Keratinocyte (primary cell): Measurements from ENCODE around the gene ANTXR2. TPM values are rescaled to one million over a fixed set of nuclear protein-coding genes. Genes with fewer than 3 reads are reported as not detected.

Source experiments
- DNase-seq: peaks from one replicate; pipeline ENCODE4 v3.0.0-alpha.2; 2011; ENCODE audit warnings: low read depth, missing footprints, low spot score
- FAIRE-seq: peaks from 2 replicates; lab custom pipeline; 2011; peaks lifted over from hg19 to GRCh38; lab: Jason Lieb, UNC
- H2AFZ ChIP-seq: 2 replicates; pipeline ENCODE4 v1.6.0; 2012; ENCODE audit warnings: low read length, control low read depth, inconsistent platforms; ENCODE audit not compliant: control insufficient read depth
- H3K27ac ChIP-seq: 2 replicates; pipeline ENCODE4 v1.5.1; 2011; ENCODE audit warnings: low read length; ENCODE audit not compliant: control insufficient read depth, insufficient read depth
- H3K27me3 ChIP-seq: 3 replicates; pipeline ENCODE4 v1.6.0; 2011; ENCODE audit warnings: low read length; ENCODE audit not compliant: control insufficient read depth, insufficient read depth; ENCODE audit errors: extremely low read depth
- H3K36me3 ChIP-seq, 2 experiments: 2 replicates in 1 of 2; 3 replicates in 1 of 2; pipeline ENCODE4 v1.5.1; 2011; ENCODE audit warnings: low read length in 2 of 2, mild to moderate bottlenecking in 1 of 2; ENCODE audit not compliant: control insufficient read depth in 2 of 2, insufficient read depth in 2 of 2; ENCODE audit errors: extremely low read depth in 1 of 2
- H3K4me1 ChIP-seq: 3 replicates; pipeline ENCODE4 v1.5.1; 2011; ENCODE audit warnings: low read length; ENCODE audit not compliant: control insufficient read depth, insufficient read depth; ENCODE audit errors: extremely low read depth
- H3K4me2 ChIP-seq: 3 replicates; pipeline ENCODE4 v1.6.0; 2011; ENCODE audit warnings: low read depth, low read length; ENCODE audit not compliant: control insufficient read depth, insufficient read depth; ENCODE audit errors: extremely low read depth
- H3K4me3 ChIP-seq, 3 experiments: fragments of 200-600 bp in 1 of 3; sonication (generic) in 1 of 3; 2 replicates in 2 of 3; 3 replicates in 1 of 3; pipeline ENCODE4 v1.5.1; 2011 to 2016; ENCODE audit warnings: low read length in 3 of 3, mild to moderate bottlenecking in 3 of 3, control low read depth in 2 of 3, inconsistent platforms in 1 of 3, low read depth in 1 of 3, mixed read lengths in 1 of 3, mixed run types in 1 of 3, moderate library complexity in 1 of 3; ENCODE audit not compliant: control insufficient read depth in 2 of 3, insufficient read depth in 2 of 3; ENCODE audit errors: extremely low read depth in 1 of 3
- H3K79me2 ChIP-seq: 2 replicates; pipeline ENCODE4 v1.6.0; 2012; ENCODE audit warnings: low read length; ENCODE audit not compliant: control insufficient read depth, insufficient read depth
- H3K9ac ChIP-seq: 3 replicates; pipeline ENCODE4 v1.6.0; 2011; ENCODE audit warnings: low read length; ENCODE audit not compliant: control insufficient read depth, insufficient read depth; ENCODE audit errors: extremely low read depth
- H3K9me1 ChIP-seq: 3 replicates; pipeline ENCODE4 v1.6.0; 2011; ENCODE audit warnings: low read length; ENCODE audit not compliant: control insufficient read depth, insufficient read depth; ENCODE audit errors: extremely low read depth
- H3K9me3 ChIP-seq: 2 replicates; pipeline ENCODE4 v1.5.1; 2012; ENCODE audit warnings: low read depth, low read length; ENCODE audit not compliant: control insufficient read depth
- H4K20me1 ChIP-seq: 3 replicates; pipeline ENCODE4 v1.6.0; 2011; ENCODE audit warnings: low read length; ENCODE audit not compliant: control insufficient read depth, insufficient read depth; ENCODE audit errors: extremely low read depth
- CTCF ChIP-seq, 3 experiments: IDR thresholded peaks in 1 of 3; conservative IDR thresholded peaks in 1 of 3; optimal IDR thresholded peaks in 1 of 3; 2 replicates in 2 of 3; 3 replicates in 1 of 3; pipeline versions ENCODE3 to v1.5.1; 2011; ENCODE audit warnings: low read length in 3 of 3, mild to moderate bottlenecking in 3 of 3, moderate library complexity in 2 of 3, control low read depth in 1 of 3, inconsistent platforms in 1 of 3; ENCODE audit not compliant: insufficient read depth in 2 of 3; ENCODE audit errors: extremely low read depth in 1 of 3
- EZH2 ChIP-seq: IDR thresholded peaks from one replicate; pipeline ENCODE4 v1.6.1; 2012; ENCODE audit warnings: inconsistent platforms, mild to moderate bottlenecking, low read length, moderate library complexity
- dilution Hi-C: fragments of 300-500 bp; cut with MboI; formaldehyde crosslinking; loops from one replicate; pipeline ENCODE4 v1.7.0; 2020; ENCODE audit warnings: low sequenced_read_pairs; ENCODE audit not compliant: extremely low pct_ligation_motif_present
- polyA plus RNA-seq, 5 experiments: library from polyadenylated mRNA; depleted of rRNA in 3 of 5; stranded (reverse) in 3 of 5; stranded (forward) in 1 of 5; unstranded in 1 of 5; fragments of >200 nt; gene quantifications; 1 replicate in 1 of 5; 2 replicates in 3 of 5; 3 replicates in 1 of 5; pipeline versions ENCODE4 v1.2.1 to v1.2.3, GENCODE V29; 2011 to 2012; ENCODE audit warnings: missing spikeins in 2 of 5, low read depth in 1 of 5, low replicate concordance in 1 of 5

Gene ANTXR2
- polyA plus RNA-seq, 1 donor (not counting 4 experiments of a cell fraction or from before 2014, with no cell fraction given): 89.1 TPM

GRCh38 chr4:79906303-79906702 lies 166.7 kb downstream of the ANTXR2 start:
- dilution Hi-C loops: no loop called here
- Histone ChIP-seq H2AFZ (no peak overlapping the region), H3K9me3 (no peaks in the 10 kb centered on the region), H3K9ac (no peak overlapping the region), H3K27ac (no peak overlapping the region), H3K36me3 (peaks cover 14 to 23% of the 10 kb centered on the region in 2 experiments), H3K4me3 (no peak overlapping the region), H4K20me1 (no peaks in the 10 kb centered on the region), H3K79me2 (no peaks in the 10 kb centered on the region), H3K4me2 (no peak overlapping the region), H3K4me1 (no peaks in the 10 kb centered on the region), H3K9me1 (no peaks in the 10 kb centered on the region), H3K27me3 (no peaks in the 10 kb centered on the region)
- DNase-seq (no peak), FAIRE-seq (no peak)
- TF ChIP-seq EZH2 (no peak), CTCF (optimal IDR thresholded peaks at IDR 0.05 in 1 of 3, IDR thresholded peaks at IDR 0.05 in 1 of 3, conservative IDR thresholded peaks at IDR 0.05 in 1 of 3; ENCODE audit: extremely low read depth in 1 of 3, insufficient read depth in 2 of 3, low read length in 3 of 3) (no peak)

DNA sequence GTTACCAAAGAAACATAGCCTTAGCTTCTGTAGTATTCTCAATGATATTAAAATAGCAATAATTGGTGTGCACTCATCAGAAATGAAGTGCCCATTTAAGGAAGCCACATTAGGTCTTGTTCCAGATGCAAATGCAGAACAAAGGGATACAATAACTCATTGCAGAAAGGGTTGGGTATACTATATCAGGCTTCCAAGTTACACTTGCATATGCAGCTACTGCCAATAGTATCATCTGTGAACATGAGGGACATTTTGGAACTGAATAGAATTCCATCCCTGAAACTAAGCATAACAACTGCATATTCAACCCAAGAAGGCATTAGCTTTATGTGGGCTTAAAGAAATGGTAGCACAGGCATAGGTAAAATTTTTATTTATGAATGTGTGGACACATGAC lies 167.8 kb downstream of the ANTXR2 start:
- Histone ChIP-seq H3K4me3 (no peak overlapping the region), H3K9me1 (no peaks in the 10 kb centered on the region), H3K4me2 (no peak overlapping the region), H3K9ac (no peak overlapping the region), H3K79me2 (no peaks in the 10 kb centered on the region), H3K9me3 (no peaks in the 10 kb centered on the region), H3K36me3 (peaks cover 14 to 23% of the 10 kb centered on the region in 2 experiments), H3K4me1 (no peaks in the 10 kb centered on the region), H4K20me1 (no peaks in the 10 kb centered on the region), H3K27ac (no peak overlapping the region), H2AFZ (no peak overlapping the region), H3K27me3 (no peaks in the 10 kb centered on the region)
- no peak for FAIRE-seq
- dilution Hi-C loops: no loop called here
- DNase-seq: no peak
- TF ChIP-seq CTCF (optimal IDR thresholded peaks at IDR 0.05 in 1 of 3, IDR thresholded peaks at IDR 0.05 in 1 of 3, conservative IDR thresholded peaks at IDR 0.05 in 1 of 3; ENCODE audit: extremely low read depth in 1 of 3, insufficient read depth in 2 of 3, low read length in 3 of 3): no peak
- TF ChIP-seq EZH2: no peak
